Fibroblast of pulmonary artery (primary cell): ENCODE results near the gene ROR1.
"Not testable (repeated sequence)": the region's sequence is repeated elsewhere in the genome, so short reads cannot be mapped to it uniquely, and the experiment has no call there.

Experiments used
- DNase-seq: peaks from one replicate; pipeline ENCODE4 v3.0.0-alpha.2; 2010; ENCODE audit warnings: low read depth
- H3K4me3 ChIP-seq: replicated peaks from 2 replicates; pipeline ENCODE4 v1.5.1; 2011; ENCODE audit warnings: low read depth, mild to moderate bottlenecking, control low read depth, low read length, moderate library complexity
- TF ChIP-seq, protein P1 (sequence below): IDR thresholded peaks from 2 replicates; pipeline ENCODE4 v1.5.1; 2011; ENCODE audit warnings: mild to moderate bottlenecking, control low read depth, low read length, inconsistent platforms; ENCODE audit errors: missing control alignments

The ROR1 gene

DNA sequence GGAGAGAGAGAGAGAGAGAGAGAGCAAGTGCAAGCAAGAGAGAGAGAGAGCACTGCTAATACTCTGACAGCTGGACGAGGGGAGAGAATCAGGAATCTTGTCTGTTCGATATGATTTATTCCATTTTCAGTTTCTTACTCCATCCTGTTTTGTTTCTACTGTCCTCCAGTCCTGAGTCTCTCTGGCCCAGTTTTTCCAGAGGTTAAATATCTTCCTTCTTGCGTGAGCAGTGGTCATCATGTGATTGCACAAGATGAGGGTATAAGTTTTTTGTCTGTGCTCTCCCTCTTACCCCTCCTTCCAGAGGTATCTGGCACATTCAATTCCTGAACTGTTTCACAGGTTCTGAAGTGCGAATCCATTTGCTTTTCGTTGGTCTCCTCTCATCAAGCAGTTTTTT is 446.4 kb downstream of the ROR1 start:
- peak; percentile 20 for DNase-seq
- H3K4me3 ChIP-seq: no peak overlapping the region
- TF ChIP-seq, protein P1, sequence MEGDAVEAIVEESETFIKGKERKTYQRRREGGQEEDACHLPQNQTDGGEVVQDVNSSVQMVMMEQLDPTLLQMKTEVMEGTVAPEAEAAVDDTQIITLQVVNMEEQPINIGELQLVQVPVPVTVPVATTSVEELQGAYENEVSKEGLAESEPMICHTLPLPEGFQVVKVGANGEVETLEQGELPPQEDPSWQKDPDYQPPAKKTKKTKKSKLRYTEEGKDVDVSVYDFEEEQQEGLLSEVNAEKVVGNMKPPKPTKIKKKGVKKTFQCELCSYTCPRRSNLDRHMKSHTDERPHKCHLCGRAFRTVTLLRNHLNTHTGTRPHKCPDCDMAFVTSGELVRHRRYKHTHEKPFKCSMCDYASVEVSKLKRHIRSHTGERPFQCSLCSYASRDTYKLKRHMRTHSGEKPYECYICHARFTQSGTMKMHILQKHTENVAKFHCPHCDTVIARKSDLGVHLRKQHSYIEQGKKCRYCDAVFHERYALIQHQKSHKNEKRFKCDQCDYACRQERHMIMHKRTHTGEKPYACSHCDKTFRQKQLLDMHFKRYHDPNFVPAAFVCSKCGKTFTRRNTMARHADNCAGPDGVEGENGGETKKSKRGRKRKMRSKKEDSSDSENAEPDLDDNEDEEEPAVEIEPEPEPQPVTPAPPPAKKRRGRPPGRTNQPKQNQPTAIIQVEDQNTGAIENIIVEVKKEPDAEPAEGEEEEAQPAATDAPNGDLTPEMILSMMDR: no peak

DNA sequence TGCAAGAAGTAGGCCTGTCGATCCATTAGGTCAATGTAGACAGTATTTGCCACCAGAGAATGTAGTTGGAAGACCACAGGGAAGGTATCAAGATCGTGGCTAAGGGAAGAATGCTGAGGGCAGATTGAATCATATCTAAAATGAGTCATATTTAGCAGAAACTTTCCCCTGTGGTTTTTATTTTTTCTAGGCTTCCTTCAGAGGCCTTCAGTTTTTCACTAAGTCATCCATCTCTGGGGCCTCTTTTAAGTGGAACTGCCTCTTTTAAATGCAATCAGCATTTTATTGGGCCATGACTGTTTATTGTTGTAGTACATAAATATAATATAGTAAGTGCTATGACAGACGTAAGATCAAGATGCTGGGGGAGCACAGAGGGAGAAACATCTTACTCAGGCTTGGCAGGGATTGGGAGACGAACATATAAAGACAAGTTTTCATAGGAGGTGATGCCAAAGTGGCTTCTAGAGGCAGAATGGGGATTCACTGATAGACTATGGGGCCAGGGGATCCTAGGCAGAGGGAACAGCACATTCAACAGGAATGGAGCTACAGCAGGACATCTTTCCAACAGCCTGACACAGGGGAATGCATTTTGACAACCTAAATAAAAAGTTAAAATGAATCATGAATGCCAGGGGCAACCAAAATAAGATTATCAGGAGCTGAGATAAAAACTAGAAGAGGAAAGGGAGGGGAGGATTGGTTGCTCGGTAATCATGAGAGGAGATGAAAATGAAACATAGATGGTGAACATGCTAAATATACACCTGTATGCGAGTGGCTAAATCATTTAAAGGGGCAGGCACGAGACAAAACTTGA is 449.7 kb downstream of the ROR1 start:
- peak; percentile 75 for DNase-seq
- TF ChIP-seq, protein P1: no peak
- H3K4me3 ChIP-seq: no peak overlapping the region

DNA sequence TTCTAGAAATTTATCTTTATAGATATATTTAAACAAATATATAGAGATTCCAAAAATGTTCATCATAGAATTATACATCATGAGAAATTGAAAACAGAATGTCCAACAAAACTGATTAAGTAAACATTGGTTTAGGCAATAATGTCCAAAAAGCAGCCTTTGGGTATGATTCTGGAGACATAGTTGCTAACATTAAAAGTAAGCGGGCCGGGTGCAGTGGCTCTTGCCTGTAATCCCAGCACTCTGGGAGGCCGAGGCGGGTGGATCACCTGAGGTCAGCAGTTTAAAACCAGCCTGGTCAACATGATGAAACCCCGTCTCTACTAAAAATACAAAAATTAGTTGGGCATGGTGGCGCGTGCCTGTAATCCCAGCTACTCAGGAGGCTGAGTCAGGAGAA is 450.4 kb downstream of the ROR1 start:
- not testable (repeated sequence) for DNase-seq, H3K4me3 ChIP-seq

DNA sequence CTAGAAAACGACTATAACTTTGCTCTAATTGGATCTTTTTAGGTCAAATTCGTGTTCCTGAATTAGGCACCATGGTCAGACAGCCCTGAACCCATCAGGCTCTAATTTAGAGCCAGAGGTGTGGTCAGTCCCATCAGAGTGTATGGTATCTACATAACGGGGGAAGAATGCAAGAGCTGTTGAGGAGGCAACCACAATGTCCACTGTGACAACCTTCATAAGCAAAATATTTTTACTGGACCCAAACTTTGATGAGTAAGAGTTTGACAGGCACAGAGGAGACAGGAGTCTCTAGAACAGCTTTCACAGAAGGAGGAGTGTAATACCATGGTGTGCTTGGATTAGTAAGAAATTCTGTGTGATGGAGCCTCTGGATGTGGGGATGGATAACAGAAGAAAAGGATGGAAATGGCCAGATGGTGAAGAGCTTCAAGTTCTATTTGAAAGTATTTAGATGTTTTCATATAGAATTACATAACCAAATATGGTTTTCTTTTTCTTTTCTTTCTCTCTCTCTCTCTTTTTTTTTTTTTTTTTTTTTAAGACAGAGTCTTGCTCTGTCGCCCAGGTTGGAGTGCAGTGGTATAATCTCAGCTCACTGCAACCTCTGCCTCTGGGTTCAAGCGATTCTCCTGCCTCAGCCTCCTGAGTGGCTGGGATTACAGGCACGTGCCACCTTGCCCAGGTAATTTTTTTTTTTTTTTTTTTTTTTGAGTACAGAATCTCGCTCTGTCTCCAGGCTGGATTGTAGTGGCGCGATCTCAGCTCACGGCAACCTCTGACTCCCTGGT is 454.5 kb downstream of the ROR1 start:
- peak; percentile 30 for DNase-seq
- H3K4me3 ChIP-seq: no peak overlapping the region
- TF ChIP-seq, protein P1: no peak

DNA sequence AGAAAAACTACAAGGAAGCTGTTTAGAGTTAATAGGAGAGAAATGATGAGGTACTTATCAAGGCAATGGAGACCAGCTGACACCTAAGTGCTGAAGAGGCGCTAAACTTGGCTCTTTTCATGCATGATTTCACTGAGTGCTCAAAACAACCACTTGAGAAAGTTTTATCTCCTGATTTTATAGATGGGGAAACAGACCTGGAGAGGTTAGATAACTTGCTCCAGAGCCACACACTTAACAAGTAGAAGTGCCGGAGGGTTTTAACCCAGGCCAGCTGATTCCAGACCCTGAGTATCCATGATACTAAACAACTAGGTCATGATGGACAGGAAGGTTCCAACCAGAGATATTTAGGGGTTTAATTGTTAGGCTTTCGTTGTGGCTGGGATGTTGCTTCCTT is 455.5 kb downstream of the ROR1 start:
- no peak overlapping the region for H3K4me3 ChIP-seq
- TF ChIP-seq, protein P1: no peak
- no peak for DNase-seq
